ENCODE results near the gene MREG. TPM values are rescaled to one million over a fixed set of nuclear protein-coding genes. Genes with fewer than 3 reads are reported as not detected.

The MREG gene
- total RNA-seq, 6 donors from 2014 or later, result 15.4 to 22.6 (median 19.4) TPM

GRCh38 chr2:215917953-215918620, 95.3 kb downstream of the MREG start:
- H3K36me3 ChIP-seq, result no peaks in the 10 kb centered on the region
- H3K4me1 ChIP-seq, result peaks cover 0 to 7% (median 3%) of the 10 kb centered on the region in 4 donors
- WGBS, 2 donors, result 45 to 52% methylated on average over 3 of the region's 3 CpGs
- no peaks in the 10 kb centered on the region for H3K9me3 ChIP-seq
- TF ChIP-seq, protein P1, sequence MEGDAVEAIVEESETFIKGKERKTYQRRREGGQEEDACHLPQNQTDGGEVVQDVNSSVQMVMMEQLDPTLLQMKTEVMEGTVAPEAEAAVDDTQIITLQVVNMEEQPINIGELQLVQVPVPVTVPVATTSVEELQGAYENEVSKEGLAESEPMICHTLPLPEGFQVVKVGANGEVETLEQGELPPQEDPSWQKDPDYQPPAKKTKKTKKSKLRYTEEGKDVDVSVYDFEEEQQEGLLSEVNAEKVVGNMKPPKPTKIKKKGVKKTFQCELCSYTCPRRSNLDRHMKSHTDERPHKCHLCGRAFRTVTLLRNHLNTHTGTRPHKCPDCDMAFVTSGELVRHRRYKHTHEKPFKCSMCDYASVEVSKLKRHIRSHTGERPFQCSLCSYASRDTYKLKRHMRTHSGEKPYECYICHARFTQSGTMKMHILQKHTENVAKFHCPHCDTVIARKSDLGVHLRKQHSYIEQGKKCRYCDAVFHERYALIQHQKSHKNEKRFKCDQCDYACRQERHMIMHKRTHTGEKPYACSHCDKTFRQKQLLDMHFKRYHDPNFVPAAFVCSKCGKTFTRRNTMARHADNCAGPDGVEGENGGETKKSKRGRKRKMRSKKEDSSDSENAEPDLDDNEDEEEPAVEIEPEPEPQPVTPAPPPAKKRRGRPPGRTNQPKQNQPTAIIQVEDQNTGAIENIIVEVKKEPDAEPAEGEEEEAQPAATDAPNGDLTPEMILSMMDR (IDR thresholded peaks at IDR 0.05), result no peak
- TF ChIP-seq EP300 (IDR thresholded peaks at IDR 0.05), result no peak
- no peak for TF ChIP-seq POLR2A (IDR thresholded peaks at IDR 0.05)
- TF ChIP-seq POLR2AphosphoS5 (IDR thresholded peaks at IDR 0.05), result no peak
- H3K4me3 ChIP-seq, result no peak overlapping the region
- DNase-seq (no peak), ATAC-seq (ENCODE audit: low FRiP score in 2 of 2) (no peak)
- H3K27me3 ChIP-seq, result no peaks in the 10 kb centered on the region
- H3K27ac ChIP-seq, result peak overlapping the region; percentile 4 to 44 (median 24)

- no peaks in the 10 kb centered on the region for H3K36me3 ChIP-seq
- no peaks in the 10 kb centered on the region for H3K9me3 ChIP-seq
- WGBS, 2 donors, result 74 to 80% methylated on average over 5 of the region's 5 CpGs
- no peak for DNase-seq
- H3K27ac ChIP-seq, result no peak overlapping the region
- no peaks in the 10 kb centered on the region for H3K27me3 ChIP-seq
- peaks cover 0 to 7% (median 3%) of the 10 kb centered on the region in 4 donors for H3K4me1 ChIP-seq
- no peak for ATAC-seq (ENCODE audit: low FRiP score in 2 of 2)
- TF ChIP-seq, protein P1 (IDR thresholded peaks at IDR 0.05), result no peak
- TF ChIP-seq POLR2AphosphoS5 (IDR thresholded peaks at IDR 0.05) (no peak), EP300 (IDR thresholded peaks at IDR 0.05) (no peak), POLR2A (IDR thresholded peaks at IDR 0.05) (no peak)
- H3K4me3 ChIP-seq, result no peak overlapping the region
These were observed 97.9 kb downstream of the MREG start for GRCh38 chr2:215915441-215915840.

DNA sequence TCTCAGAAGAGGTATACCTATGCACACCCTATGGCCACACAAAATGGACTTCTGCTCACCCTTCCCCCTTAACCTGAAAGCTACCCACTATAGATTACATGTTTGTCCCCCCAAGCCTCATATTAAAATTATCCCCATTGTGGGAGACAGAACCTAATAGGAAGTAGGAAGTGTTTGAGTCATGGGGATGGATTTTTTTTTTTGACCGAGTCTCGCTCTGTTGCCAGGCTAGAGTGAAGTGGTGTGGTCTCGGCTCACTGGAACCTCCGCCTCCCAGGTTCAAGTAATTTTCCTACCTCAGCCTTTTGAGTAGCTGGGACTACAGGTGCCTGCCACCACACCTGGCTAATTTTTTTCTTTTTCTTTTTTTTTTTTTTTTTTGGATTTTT, 98.6 kb downstream of the MREG start:
- no peak for TF ChIP-seq POLR2AphosphoS5 (IDR thresholded peaks at IDR 0.05)
- no peak for TF ChIP-seq EP300 (IDR thresholded peaks at IDR 0.05)
- TF ChIP-seq POLR2A (IDR thresholded peaks at IDR 0.05), result no peak
- H3K27ac ChIP-seq, result no peak overlapping the region
- no peak overlapping the region for H3K4me3 ChIP-seq
- no peaks in the 10 kb centered on the region for H3K9me3 ChIP-seq
- no peaks in the 10 kb centered on the region for H3K27me3 ChIP-seq
- no peak for DNase-seq
- WGBS, 2 donors, result 81 to 86% methylated on average over 4 of the region's 4 CpGs
- no peaks in the 10 kb centered on the region for H3K36me3 ChIP-seq
- ATAC-seq (ENCODE audit: low FRiP score in 2 of 2), result no peak
- peaks cover 0 to 7% (median 3%) of the 10 kb centered on the region in 4 donors for H3K4me1 ChIP-seq

GRCh38 chr2:215914054-215914776, 99.1 kb downstream of the MREG start:
- 94 to 96% methylated on average over 3 of the region's 3 CpGs for WGBS, 2 donors
- DNase-seq (no peak), ATAC-seq (ENCODE audit: low FRiP score in 2 of 2) (no peak)
- TF ChIP-seq POLR2A (IDR thresholded peaks at IDR 0.05), result no peak
- TF ChIP-seq, protein P1 (IDR thresholded peaks at IDR 0.05), result no peak
- TF ChIP-seq POLR2AphosphoS5 (IDR thresholded peaks at IDR 0.05), result no peak
- TF ChIP-seq EP300 (IDR thresholded peaks at IDR 0.05), result no peak
- no peaks in the 10 kb centered on the region for H3K27me3 ChIP-seq
- H3K4me1 ChIP-seq, result peaks cover 0 to 7% (median 3%) of the 10 kb centered on the region in 4 donors
- H3K9me3 ChIP-seq, result no peaks in the 10 kb centered on the region
- H3K27ac ChIP-seq, result no peak overlapping the region
- no peaks in the 10 kb centered on the region for H3K36me3 ChIP-seq
- no peak overlapping the region for H3K4me3 ChIP-seq

GRCh38 chr2:215912299-215912842, 101.0 kb downstream of the MREG start:
- H3K36me3 ChIP-seq, result no peaks in the 10 kb centered on the region
- H3K27ac ChIP-seq, result no peak overlapping the region
- H3K4me1 ChIP-seq, result no peaks in the 10 kb centered on the region
- H3K27me3 ChIP-seq, result no peaks in the 10 kb centered on the region
- no peak overlapping the region for H3K4me3 ChIP-seq
- no peak for ATAC-seq (ENCODE audit: low FRiP score in 2 of 2)
- TF ChIP-seq POLR2AphosphoS5 (IDR thresholded peaks at IDR 0.05) (no peak), POLR2A (IDR thresholded peaks at IDR 0.05) (no peak), EP300 (IDR thresholded peaks at IDR 0.05) (no peak)
- TF ChIP-seq, protein P1 (IDR thresholded peaks at IDR 0.05), result no peak
- no peak for DNase-seq
- 76 to 77% methylated on average over 6 of the region's 6 CpGs for WGBS, 2 donors
- H3K9me3 ChIP-seq, result no peaks in the 10 kb centered on the region
